AG09319 (cell line): ENCODE measurements around the gene PEBP1.

Experiments used
- DNase-seq: peaks from one replicate; pipeline ENCODE4 v3.0.0-alpha.2; 2010; ENCODE audit warnings: low read depth; ENCODE audit errors: extremely low read depth
- CTCF ChIP-seq: IDR thresholded peaks from 2 replicates; pipeline ENCODE4 v1.5.1; 2011; ENCODE audit warnings: low read depth, mild to moderate bottlenecking, inconsistent platforms, low read length, moderate library complexity

The PEBP1 gene

GRCh38 chr12:118102609-118103008 lies 33.3 kb upstream of the PEBP1 start:
- TF ChIP-seq CTCF: no peak
- DNase-seq: no peak

- no peak for DNase-seq
- TF ChIP-seq CTCF: no peak
Observed at GRCh38 chr12:118103201-118103600, 32.7 kb upstream of the PEBP1 start.

- DNase-seq: peak; percentile 27
- TF ChIP-seq CTCF: no peak
Observed at GRCh38 chr12:118103601-118104382, 32.1 kb upstream of the PEBP1 start, which contains the start of gene VSIG10. VSIG10 (minus strand) TSS chr12:118104011; CDS start chr12:118103671, 340 bp downstream.

- no peak for DNase-seq
- TF ChIP-seq CTCF: no peak
Observed at GRCh38 chr12:118107011-118107410, 28.9 kb upstream of the PEBP1 start.

- TF ChIP-seq CTCF: no peak
- DNase-seq: no peak
Observed at GRCh38 chr12:118107694-118108093, 28.2 kb upstream of the PEBP1 start.

- no peak for DNase-seq
- no peak for TF ChIP-seq CTCF
Observed at GRCh38 chr12:118109088-118109487, 26.8 kb upstream of the PEBP1 start.

GRCh38 chr12:118119449-118119879 lies 16.5 kb upstream of the PEBP1 start:
- DNase-seq: no peak
- TF ChIP-seq CTCF: no peak
